ENCODE results near the gene GEN1.

Gene GEN1

GRCh38 chr2:17735864-17736263 lies 18.1 kb upstream of the GEN1 start:
- Histone ChIP-seq H3K36me3 (replicated peaks) (peaks cover 57% of the 10 kb centered on the region), H3K27me3 (ENCODE audit: low read depth) (no peaks in the 10 kb centered on the region), H3K4me1 (peaks cover 9% of the 10 kb centered on the region), H3K9me3 (no peaks in the 10 kb centered on the region), H3K4me3 (no peak overlapping the region)
- in situ Hi-C loops (cut with MboI; ENCODE audit: low sequenced_read_pairs), result no loop called here
- DNase-seq (ENCODE audit: low spot score in 2 of 2), result no peak

GRCh38 chr2:17736989-17737388 lies 16.9 kb upstream of the GEN1 start:
- Histone ChIP-seq H3K27me3 (ENCODE audit: low read depth) (no peaks in the 10 kb centered on the region), H3K36me3 (replicated peaks) (peaks cover 52% of the 10 kb centered on the region), H3K9me3 (no peaks in the 10 kb centered on the region), H3K4me1 (peaks cover 2% of the 10 kb centered on the region), H3K4me3 (no peak overlapping the region)
- in situ Hi-C loops (cut with MboI; ENCODE audit: low sequenced_read_pairs), result no loop called here
- DNase-seq (ENCODE audit: low spot score in 2 of 2), result no peak

- Histone ChIP-seq H3K4me3 (no peak overlapping the region), H3K4me1 (no peaks in the 10 kb centered on the region), H3K36me3 (replicated peaks) (peaks cover 48% of the 10 kb centered on the region), H3K9me3 (no peaks in the 10 kb centered on the region), H3K27me3 (ENCODE audit: low read depth) (no peaks in the 10 kb centered on the region)
- DNase-seq (ENCODE audit: low spot score in 2 of 2), result no peak
- in situ Hi-C loops (cut with MboI; ENCODE audit: low sequenced_read_pairs), result no loop called here
Observed at GRCh38 chr2:17740203-17740602, 13.7 kb upstream of the GEN1 start.

- Histone ChIP-seq H3K4me3 (no peak overlapping the region), H3K27me3 (ENCODE audit: low read depth) (no peaks in the 10 kb centered on the region), H3K9me3 (no peaks in the 10 kb centered on the region), H3K36me3 (replicated peaks) (peaks cover 10% of the 10 kb centered on the region; the same call in 1 of the 2 replicates), H3K4me1 (peaks cover 36% of the 10 kb centered on the region)
- in situ Hi-C loops (cut with MboI; ENCODE audit: low sequenced_read_pairs), result no loop called here
- DNase-seq (ENCODE audit: low spot score in 2 of 2), result peak; percentile 74 to 96
Observed at GRCh38 chr2:17747684-17748452, 6.1 kb upstream of the GEN1 start.

GRCh38 chr2:17748745-17749144 lies 5.2 kb upstream of the GEN1 start:
- H3K36me3 ChIP-seq (replicated peaks), result peaks cover 10% of the 10 kb centered on the region; the same call in 1 of the 2 replicates
- no peaks in the 10 kb centered on the region for H3K27me3 ChIP-seq (ENCODE audit: low read depth)
- no peak overlapping the region for H3K4me3 ChIP-seq

GRCh38 chr2:17749753-17750438 lies 4.0 kb upstream of the GEN1 start:
- Histone ChIP-seq H3K4me1 (peaks cover 37% of the 10 kb centered on the region), H3K9me3 (no peaks in the 10 kb centered on the region), H3K36me3 (replicated peaks) (0 out of 2 replicates have a peak, but pooled peaks cover 5% of the 10 kb centered on the region), H3K4me3 (no peak overlapping the region), H3K27me3 (ENCODE audit: low read depth) (no peaks in the 10 kb centered on the region)
- in situ Hi-C loops (cut with MboI; ENCODE audit: low sequenced_read_pairs), result no loop called here
- no peak for DNase-seq (ENCODE audit: low spot score in 2 of 2)

More at GRCh38 chr2:17748745-17749144, 5.2 kb upstream of the GEN1 start:
- no peaks in the 10 kb centered on the region for H3K9me3 ChIP-seq
- in situ Hi-C loops (cut with MboI; ENCODE audit: low sequenced_read_pairs), result no loop called here
- DNase-seq (ENCODE audit: low spot score in 2 of 2), result peak; percentile 28 to 70
- peaks cover 36% of the 10 kb centered on the region for H3K4me1 ChIP-seq

- Histone ChIP-seq H3K27me3 (ENCODE audit: low read depth) (no peaks in the 10 kb centered on the region), H3K36me3 (replicated peaks) (no peaks in the 10 kb centered on the region), H3K4me1 (peaks cover 51% of the 10 kb centered on the region), H3K4me3 (peak overlapping the region; percentile 87), H3K9me3 (no peaks in the 10 kb centered on the region)
- in situ Hi-C loops (cut with MboI; ENCODE audit: low sequenced_read_pairs), result no loop called here
- DNase-seq (ENCODE audit: low spot score in 2 of 2), result no peak
Observed at GRCh38 chr2:17752246-17752645, 1.7 kb upstream of the GEN1 start.

- no peaks in the 10 kb centered on the region for H3K9me3 ChIP-seq
- H3K4me1 ChIP-seq, result peaks cover 55% of the 10 kb centered on the region
- in situ Hi-C loops (cut with MboI; ENCODE audit: low sequenced_read_pairs), result no loop called here
- no peaks in the 10 kb centered on the region for H3K36me3 ChIP-seq (replicated peaks)
- peak overlapping the region; percentile 87 for H3K4me3 ChIP-seq
- DNase-seq (ENCODE audit: low spot score in 2 of 2), result peak; percentile 35 to 66
- H3K27me3 ChIP-seq (ENCODE audit: low read depth), result no peaks in the 10 kb centered on the region
Observed at GRCh38 chr2:17752892-17753802, 791 bp upstream of the GEN1 start.

- in situ Hi-C loops (cut with MboI; ENCODE audit: low sequenced_read_pairs), result no loop called here
- DNase-seq (ENCODE audit: low spot score in 2 of 2), result peak in 1 of 2 experiments; percentile 34
- no peaks in the 10 kb centered on the region for H3K36me3 ChIP-seq (replicated peaks)
Observed at GRCh38 chr2:17754773-17755425, 961 bp downstream of the GEN1 start.

GRCh38 chr2:17756668-17757067 lies 2.7 kb downstream of the GEN1 start:
- peaks cover 46% of the 10 kb centered on the region for H3K4me1 ChIP-seq

More at GRCh38 chr2:17754773-17755425, 961 bp downstream of the GEN1 start:
- Histone ChIP-seq H3K4me3 (peak overlapping the region; percentile 87), H3K4me1 (peaks cover 54% of the 10 kb centered on the region), H3K27me3 (ENCODE audit: low read depth) (no peaks in the 10 kb centered on the region), H3K9me3 (no peaks in the 10 kb centered on the region)

GRCh38 chr2:17757321-17757720 lies 3.4 kb downstream of the GEN1 start:
- Histone ChIP-seq H3K4me3 (no peak overlapping the region), H3K9me3 (no peaks in the 10 kb centered on the region), H3K36me3 (replicated peaks) (0 out of 2 replicates have a peak, but pooled peaks cover 5% of the 10 kb centered on the region), H3K27me3 (ENCODE audit: low read depth) (no peaks in the 10 kb centered on the region), H3K4me1 (peaks cover 41% of the 10 kb centered on the region)
- peak in 1 of 2 experiments; percentile 21 for DNase-seq (ENCODE audit: low spot score in 2 of 2)
- in situ Hi-C loops (cut with MboI; ENCODE audit: low sequenced_read_pairs), result no loop called here

More at GRCh38 chr2:17756668-17757067, 2.7 kb downstream of the GEN1 start:
- DNase-seq (ENCODE audit: low spot score in 2 of 2), result no peak
- in situ Hi-C loops (cut with MboI; ENCODE audit: low sequenced_read_pairs), result no loop called here
- Histone ChIP-seq H3K36me3 (replicated peaks) (0 out of 2 replicates have a peak, but pooled peaks cover 4% of the 10 kb centered on the region), H3K27me3 (ENCODE audit: low read depth) (no peaks in the 10 kb centered on the region), H3K4me3 (no peak overlapping the region), H3K9me3 (no peaks in the 10 kb centered on the region)

GRCh38 chr2:17758118-17758517 lies 4.2 kb downstream of the GEN1 start:
- no peak for DNase-seq (ENCODE audit: low spot score in 2 of 2)
- H3K36me3 ChIP-seq (replicated peaks), result peaks cover 9% of the 10 kb centered on the region; the same call in 1 of the 2 replicates
- H3K4me3 ChIP-seq, result no peak overlapping the region
- H3K27me3 ChIP-seq (ENCODE audit: low read depth), result no peaks in the 10 kb centered on the region
- H3K9me3 ChIP-seq, result no peaks in the 10 kb centered on the region
- peaks cover 38% of the 10 kb centered on the region for H3K4me1 ChIP-seq
- in situ Hi-C loops (cut with MboI; ENCODE audit: low sequenced_read_pairs), result no loop called here

GRCh38 chr2:17759805-17760204 lies 5.9 kb downstream of the GEN1 start:
- Histone ChIP-seq H3K9me3 (no peaks in the 10 kb centered on the region), H3K4me3 (no peak overlapping the region), H3K36me3 (replicated peaks) (peaks cover 10% of the 10 kb centered on the region), H3K4me1 (peaks cover 37% of the 10 kb centered on the region), H3K27me3 (ENCODE audit: low read depth) (no peaks in the 10 kb centered on the region)
- no peak for DNase-seq (ENCODE audit: low spot score in 2 of 2)
- in situ Hi-C loops (cut with MboI; ENCODE audit: low sequenced_read_pairs), result no loop called here
